Measurements from ENCODE around the gene LRFN3.

The LRFN3 gene

GRCh38 chr19:35913589-35913988 lies 22.6 kb upstream of the LRFN3 start:
- Mint-ChIP-seq H3K9me3 (no peaks in the 10 kb centered on the region), H3K4me1 (peaks cover 21% of the 10 kb centered on the region), H3K36me3 (no peaks in the 10 kb centered on the region), H3K27ac (no peak overlapping the region), H3K27me3 (no peaks in the 10 kb centered on the region), H3K4me3 (no peak overlapping the region)
- DNase-seq (ENCODE audit: low spot score in 2 of 2) (no peak), ATAC-seq (ENCODE audit: low read depth) (no peak)

GRCh38 chr19:35915443-35915842 lies 20.7 kb upstream of the LRFN3 start:
- Mint-ChIP-seq H3K4me3 (no peak overlapping the region), H3K27me3 (no peaks in the 10 kb centered on the region), H3K27ac (no peak overlapping the region), H3K36me3 (no peaks in the 10 kb centered on the region), H3K4me1 (peaks cover 11% of the 10 kb centered on the region), H3K9me3 (no peaks in the 10 kb centered on the region)
- DNase-seq (ENCODE audit: low spot score in 2 of 2) (no peak), ATAC-seq (ENCODE audit: low read depth) (no peak)

- no peak overlapping the region for H3K4me3 Mint-ChIP-seq
Observed at GRCh38 chr19:35919306-35919705, 16.9 kb upstream of the LRFN3 start.

GRCh38 chr19:35921012-35921411 lies 15.2 kb upstream of the LRFN3 start:
- Mint-ChIP-seq H3K4me1 (peaks cover 4% of the 10 kb centered on the region), H3K9me3 (no peaks in the 10 kb centered on the region), H3K27ac (no peak overlapping the region), H3K36me3 (no peaks in the 10 kb centered on the region), H3K4me3 (no peak overlapping the region), H3K27me3 (no peaks in the 10 kb centered on the region)
- no peak for DNase-seq (ENCODE audit: low spot score in 2 of 2)
- ATAC-seq (ENCODE audit: low read depth): no peak

More at GRCh38 chr19:35919306-35919705, 16.9 kb upstream of the LRFN3 start:
- H3K36me3 Mint-ChIP-seq: no peaks in the 10 kb centered on the region
- no peak overlapping the region for H3K27ac Mint-ChIP-seq
- no peaks in the 10 kb centered on the region for H3K9me3 Mint-ChIP-seq
- no peak for ATAC-seq (ENCODE audit: low read depth)
- no peak for DNase-seq (ENCODE audit: low spot score in 2 of 2)
- H3K4me1 Mint-ChIP-seq: peaks cover 7% of the 10 kb centered on the region
- no peaks in the 10 kb centered on the region for H3K27me3 Mint-ChIP-seq

GRCh38 chr19:35925501-35925900 lies 10.7 kb upstream of the LRFN3 start:
- H3K4me1 Mint-ChIP-seq: peaks cover 21% of the 10 kb centered on the region
- no peak for DNase-seq (ENCODE audit: low spot score in 2 of 2)
- peaks cover 4% of the 10 kb centered on the region for H3K9me3 Mint-ChIP-seq
- no peaks in the 10 kb centered on the region for H3K36me3 Mint-ChIP-seq
- H3K27ac Mint-ChIP-seq: no peak overlapping the region
- H3K4me3 Mint-ChIP-seq: no peak overlapping the region
- H3K27me3 Mint-ChIP-seq: no peaks in the 10 kb centered on the region
- no peak for ATAC-seq (ENCODE audit: low read depth)

GRCh38 chr19:35928507-35928906 lies 7.7 kb upstream of the LRFN3 start:
- Mint-ChIP-seq H3K27me3 (no peaks in the 10 kb centered on the region), H3K9me3 (peaks cover 4% of the 10 kb centered on the region), H3K4me3 (peak overlapping the region; percentile 9), H3K27ac (peak overlapping the region; percentile 85), H3K4me1 (peaks cover 28% of the 10 kb centered on the region), H3K36me3 (no peaks in the 10 kb centered on the region)
- DNase-seq (ENCODE audit: low spot score in 2 of 2) (peak in 1 of 2 donors; percentile 54), ATAC-seq (ENCODE audit: low read depth) (peak; percentile 45)

GRCh38 chr19:35929876-35930275 lies 6.3 kb upstream of the LRFN3 start:
- Mint-ChIP-seq H3K4me3 (peak overlapping the region; percentile 61), H3K4me1 (peaks cover 28% of the 10 kb centered on the region), H3K9me3 (peaks cover 4% of the 10 kb centered on the region), H3K27ac (peak overlapping the region; percentile 86), H3K36me3 (no peaks in the 10 kb centered on the region), H3K27me3 (no peaks in the 10 kb centered on the region)
- no peak for ATAC-seq (ENCODE audit: low read depth)
- no peak for DNase-seq (ENCODE audit: low spot score in 2 of 2)

GRCh38 chr19:35931161-35931873 lies 4.9 kb upstream of the LRFN3 start:
- Mint-ChIP-seq H3K4me1 (peaks cover 32% of the 10 kb centered on the region), H3K27me3 (peaks cover 4% of the 10 kb centered on the region), H3K36me3 (no peaks in the 10 kb centered on the region), H3K4me3 (peak overlapping the region; percentile 75), H3K9me3 (peaks cover 4% of the 10 kb centered on the region), H3K27ac (peak overlapping the region; percentile 88)
- DNase-seq (ENCODE audit: low spot score in 2 of 2) (peak; percentile 94 to 99), ATAC-seq (ENCODE audit: low read depth) (peak; percentile 84)

- peak overlapping the region; percentile 75 for H3K4me3 Mint-ChIP-seq
- ATAC-seq (ENCODE audit: low read depth) (peak; percentile 0), DNase-seq (ENCODE audit: low spot score in 2 of 2) (no peak)
- peaks cover 4% of the 10 kb centered on the region for H3K9me3 Mint-ChIP-seq
- H3K27me3 Mint-ChIP-seq: peaks cover 4% of the 10 kb centered on the region
- peaks cover 29% of the 10 kb centered on the region for H3K4me1 Mint-ChIP-seq
- peak overlapping the region; percentile 88 for H3K27ac Mint-ChIP-seq
- no peaks in the 10 kb centered on the region for H3K36me3 Mint-ChIP-seq
Observed at GRCh38 chr19:35931874-35932202, 4.3 kb upstream of the LRFN3 start.

GRCh38 chr19:35932291-35932936 lies 3.8 kb upstream of the LRFN3 start:
- peaks cover 4% of the 10 kb centered on the region for H3K27me3 Mint-ChIP-seq
- no peaks in the 10 kb centered on the region for H3K36me3 Mint-ChIP-seq
- DNase-seq (ENCODE audit: low spot score in 2 of 2): no peak
- H3K27ac Mint-ChIP-seq: peak overlapping the region; percentile 88
- peaks cover 25% of the 10 kb centered on the region for H3K4me1 Mint-ChIP-seq
- H3K9me3 Mint-ChIP-seq: peaks cover 4% of the 10 kb centered on the region
- H3K4me3 Mint-ChIP-seq: no peak overlapping the region
- no peak for ATAC-seq (ENCODE audit: low read depth)

- Mint-ChIP-seq H3K36me3 (peaks cover 6% of the 10 kb centered on the region), H3K9me3 (no peaks in the 10 kb centered on the region), H3K27me3 (peaks cover 16% of the 10 kb centered on the region), H3K4me3 (peak overlapping the region; percentile 72), H3K4me1 (peaks cover 22% of the 10 kb centered on the region), H3K27ac (no peak overlapping the region)
- ATAC-seq (ENCODE audit: low read depth) (no peak), DNase-seq (ENCODE audit: low spot score in 2 of 2) (no peak)
Observed at GRCh38 chr19:35936738-35937268, 629 bp downstream of the LRFN3 start.

- H3K4me1 Mint-ChIP-seq: peaks cover 19% of the 10 kb centered on the region
- ATAC-seq (ENCODE audit: low read depth) (peak; percentile 32), DNase-seq (ENCODE audit: low spot score in 2 of 2) (no peak)
- peak overlapping the region; percentile 43 for H3K27ac Mint-ChIP-seq
- H3K27me3 Mint-ChIP-seq: peaks cover 16% of the 10 kb centered on the region
- peak overlapping the region; percentile 70 for H3K4me3 Mint-ChIP-seq
- no peaks in the 10 kb centered on the region for H3K9me3 Mint-ChIP-seq
- H3K36me3 Mint-ChIP-seq: peaks cover 6% of the 10 kb centered on the region
Observed at GRCh38 chr19:35937345-35938281, 1.4 kb downstream of the LRFN3 start.

GRCh38 chr19:35938282-35939224 lies 2.4 kb downstream of the LRFN3 start:
- H3K4me1 Mint-ChIP-seq: peaks cover 19% of the 10 kb centered on the region
- peaks cover 10% of the 10 kb centered on the region for H3K36me3 Mint-ChIP-seq
- peak overlapping the region; percentile 70 for H3K4me3 Mint-ChIP-seq
- H3K27me3 Mint-ChIP-seq: peaks cover 16% of the 10 kb centered on the region
- H3K9me3 Mint-ChIP-seq: no peaks in the 10 kb centered on the region
- H3K27ac Mint-ChIP-seq: peak overlapping the region; percentile 43
- DNase-seq (ENCODE audit: low spot score in 2 of 2) (no peak), ATAC-seq (ENCODE audit: low read depth) (no peak)
